ENCODE measurements around the gene TM4SF5. TPM values are rescaled to one million over a fixed set of nuclear protein-coding genes. Genes with fewer than 3 reads are reported as not detected.

Gene TM4SF5
- total and polyA plus RNA-seq, 5 experiments from 2014 or later, result not detected

GRCh38 chr17:4785311-4786105 is 13.8 kb downstream of the TM4SF5 start:
- POLR2A ChIA-PET, result interaction anchor here (0.5 to 1.9 kb wide), 4 partner anchors 60 to 232 kb away, joined by 3 to 5 read pairs (median 4); partner anchors contain the start of genes RNF167 and SLC25A11
- Mint-ChIP-seq H3K4me3 (peak overlapping the region; percentile 22 to 83 (median 66)), H3K36me3 (no peaks in the 10 kb centered on the region), H3K27ac (no peak overlapping the region), H3K27me3 (peaks cover 21 to 67% (median 42%) of the 10 kb centered on the region in 5 donors), H3K9me3 (no peaks in the 10 kb centered on the region), H3K4me1 (peaks cover 10 to 39% (median 32%) of the 10 kb centered on the region in 4 donors)
- no peak for DNase-seq
- no peak for ATAC-seq

- no peak for ATAC-seq
- H3K4me3 Mint-ChIP-seq, result peak within 1 kb of the TSS; percentile 22 to 83 (median 66)
Observed at GRCh38 chr17:4786106-4786511, 14.4 kb downstream of the TM4SF5 start, which contains the start of gene VMO1. Gene VMO1, minus strand, starts transcription at chr17:4786364. Its CDS starts 12 bp downstream, at chr17:4786352.

GRCh38 chr17:4786516-4786915 is 14.8 kb downstream of the TM4SF5 start:
- ATAC-seq (no peak), DNase-seq (no peak)
- Mint-ChIP-seq H3K27ac (no peak overlapping the region), H3K27me3 (peaks cover 21 to 62% (median 38%) of the 10 kb centered on the region in 5 donors), H3K36me3 (no peaks in the 10 kb centered on the region), H3K4me3 (peak overlapping the region in 4 of 10 donors; percentile 10 to 62 (median 52)), H3K4me1 (peaks cover 13 to 48% (median 37%) of the 10 kb centered on the region in 4 donors), H3K9me3 (no peaks in the 10 kb centered on the region)
- POLR2A ChIA-PET, result interaction anchor here (1.9 kb wide), 1 partner anchor 77 kb away, joined by 5 read pairs; no protein-coding TSS in a partner anchor

More at GRCh38 chr17:4786106-4786511, 14.4 kb downstream of the TM4SF5 start, which contains the start of gene VMO1:
- POLR2A ChIA-PET, result interaction anchor here (1.2 to 1.9 kb wide), 2 partner anchors 61 to 76 kb away, joined by 3 to 5 read pairs; no protein-coding TSS in a partner anchor
- DNase-seq, result no peak
- H3K27ac Mint-ChIP-seq, result peak within 1 kb of the TSS in 1 of 10 donors; percentile 53
- H3K4me1 Mint-ChIP-seq, result peaks cover 13 to 45% (median 35%) of the 10 kb centered on the region in 4 donors
- peaks cover 21 to 62% (median 38%) of the 10 kb centered on the region in 5 donors for H3K27me3 Mint-ChIP-seq
- H3K36me3 Mint-ChIP-seq, result no peaks in the 10 kb centered on the region
- no peaks in the 10 kb centered on the region for H3K9me3 Mint-ChIP-seq

- peak overlapping the region in 1 of 10 donors; percentile 53 for H3K27ac Mint-ChIP-seq
- H3K9me3 Mint-ChIP-seq, result no peaks in the 10 kb centered on the region
- H3K27me3 Mint-ChIP-seq, result peaks cover 15 to 49% (median 31%) of the 10 kb centered on the region in 5 donors
- peak overlapping the region; percentile 33 to 68 (median 58) for H3K4me3 Mint-ChIP-seq
- POLR2A ChIA-PET, result interaction anchor here (1.9 to 3.2 kb wide), 2 partner anchors 18 to 46 kb away, joined by 8 to 18 read pairs; partner anchors contain the start of genes MINK1 and PLD2
- no peaks in the 10 kb centered on the region for H3K36me3 Mint-ChIP-seq
- no peak for DNase-seq
- no peak for ATAC-seq
- H3K4me1 Mint-ChIP-seq, result peaks cover 10 to 41% (median 34%) of the 10 kb centered on the region in 4 donors
Observed at GRCh38 chr17:4788159-4788806, 16.6 kb downstream of the TM4SF5 start.

- no peaks in the 10 kb centered on the region for H3K36me3 Mint-ChIP-seq
- H3K9me3 Mint-ChIP-seq, result no peaks in the 10 kb centered on the region
- DNase-seq (no peak), ATAC-seq (no peak)
- H3K4me3 Mint-ChIP-seq, result peak within 1 kb of the TSS; percentile 67 to 85 (median 70)
- POLR2A ChIA-PET, result interaction anchor here (0.6 to 3.2 kb wide), 16 partner anchors 10 to 423 kb away, joined by 3 to 45 read pairs (median 4); partner anchors contain the start of genes ARRB2, CAMTA2, MINK1 and PLD2
- peaks cover 12 to 42% (median 29%) of the 10 kb centered on the region in 5 donors for H3K27me3 Mint-ChIP-seq
- H3K4me1 Mint-ChIP-seq, result peaks cover 10 to 41% (median 34%) of the 10 kb centered on the region in 4 donors
- peak within 1 kb of the TSS in 5 of 10 donors; percentile 22 to 77 (median 31) for H3K27ac Mint-ChIP-seq
Observed at GRCh38 chr17:4788807-4789700, 17.4 kb downstream of the TM4SF5 start, which contains the start of gene GLTPD2. Gene GLTPD2, plus strand, starts transcription at chr17:4788964. Its CDS starts 48 bp downstream, at chr17:4789012.

- Mint-ChIP-seq H3K9me3 (no peaks in the 10 kb centered on the region), H3K27me3 (peaks cover 12 to 36% (median 28%) of the 10 kb centered on the region in 5 donors), H3K27ac (peak overlapping the region in 4 of 10 donors; percentile 22 to 77 (median 30)), H3K4me1 (peaks cover 10 to 40% (median 34%) of the 10 kb centered on the region in 4 donors), H3K4me3 (peak overlapping the region; percentile 67 to 85 (median 70)), H3K36me3 (no peaks in the 10 kb centered on the region)
- POLR2A ChIA-PET, result interaction anchor here (0.6 to 3.2 kb wide), 16 partner anchors 9 to 424 kb away, joined by 3 to 45 read pairs (median 4); partner anchors contain the start of genes ARRB2, CAMTA2, MINK1 and PLD2
- DNase-seq (no peak), ATAC-seq (no peak)
Observed at GRCh38 chr17:4789701-4789950, 17.9 kb downstream of the TM4SF5 start.

GRCh38 chr17:4789951-4790704 is 18.4 kb downstream of the TM4SF5 start:
- POLR2A ChIA-PET, result interaction anchor here (0.6 to 3.2 kb wide), 18 partner anchors 9 to 424 kb away, joined by 3 to 45 read pairs (median 4); partner anchors contain the start of genes ARRB2, CAMTA2, MINK1 and PELP1
- Mint-ChIP-seq H3K27ac (peak overlapping the region; percentile 57 to 93 (median 84)), H3K27me3 (peaks cover 12 to 34% (median 27%) of the 10 kb centered on the region in 5 donors), H3K4me3 (peak overlapping the region; percentile 68 to 95 (median 90)), H3K4me1 (peaks cover 10 to 40% (median 33%) of the 10 kb centered on the region in 4 donors), H3K9me3 (no peaks in the 10 kb centered on the region), H3K36me3 (no peaks in the 10 kb centered on the region)
- peak; percentile 92 for ATAC-seq
- peak; percentile 60 to 83 (median 73) for DNase-seq

GRCh38 chr17:4790705-4791088 is 19.0 kb downstream of the TM4SF5 start:
- ATAC-seq (no peak), DNase-seq (no peak)
- H3K27ac Mint-ChIP-seq, result peak overlapping the region in 9 of 10 donors; percentile 57 to 93 (median 84)
- peaks cover 8 to 36% (median 28%) of the 10 kb centered on the region in 4 donors for H3K4me1 Mint-ChIP-seq
- peaks cover 10 to 28% (median 26%) of the 10 kb centered on the region in 5 donors for H3K27me3 Mint-ChIP-seq
- H3K9me3 Mint-ChIP-seq, result no peaks in the 10 kb centered on the region
- H3K4me3 Mint-ChIP-seq, result peak overlapping the region; percentile 68 to 95 (median 90)
- POLR2A ChIA-PET, result interaction anchor here (0.7 to 3.2 kb wide), 9 partner anchors 8 to 195 kb away, joined by 3 to 45 read pairs (median 5); partner anchors contain the start of genes ARRB2, PELP1, PLD2 and RNF167
- no peaks in the 10 kb centered on the region for H3K36me3 Mint-ChIP-seq

GRCh38 chr17:4795168-4795567 is 23.5 kb downstream of the TM4SF5 start:
- Mint-ChIP-seq H3K9me3 (no peaks in the 10 kb centered on the region), H3K27ac (peak overlapping the region in 4 of 10 donors; percentile 52 to 99 (median 97)), H3K36me3 (peaks cover 0 to 18% (median 0%) of the 10 kb centered on the region in 3 donors), H3K27me3 (peaks cover 0 to 5% (median 0%) of the 10 kb centered on the region in 5 donors), H3K4me1 (peaks cover 12 to 27% (median 24%) of the 10 kb centered on the region in 4 donors), H3K4me3 (peak overlapping the region in 3 of 10 donors; percentile 50 to 99 (median 55))
- POLR2A ChIA-PET, result no interaction called here
- DNase-seq, result no peak
- ATAC-seq, result no peak

- POLR2A ChIA-PET, result interaction anchor here (1.1 to 2.4 kb wide), 7 partner anchors 10 to 90 kb away, joined by 3 to 20 read pairs (median 5); partner anchors contain the start of genes ARRB2, MINK1 and PLD2
- peaks cover 0 to 5% (median 0%) of the 10 kb centered on the region in 5 donors for H3K27me3 Mint-ChIP-seq
- H3K36me3 Mint-ChIP-seq, result peaks cover 0 to 23% (median 0%) of the 10 kb centered on the region in 3 donors
- peak overlapping the region; percentile 97 to 99 (median 99) for H3K27ac Mint-ChIP-seq
- peaks cover 8 to 17% (median 16%) of the 10 kb centered on the region in 4 donors for H3K4me1 Mint-ChIP-seq
- H3K9me3 Mint-ChIP-seq, result no peaks in the 10 kb centered on the region
- DNase-seq (no peak), ATAC-seq (no peak)
- peak overlapping the region; percentile 97 to 100 (median 100) for H3K4me3 Mint-ChIP-seq
Observed at GRCh38 chr17:4796552-4796920, 24.9 kb downstream of the TM4SF5 start.
